Keratinocyte (primary cell): ENCODE measurements around the gene SHISA7. TPM values are rescaled to one million over a fixed set of nuclear protein-coding genes. Genes with fewer than 3 reads are reported as not detected.

ENCODE experiments used
- DNase-seq: peaks from one replicate; pipeline ENCODE4 v3.0.0-alpha.2; 2011; ENCODE audit warnings: low read depth, missing footprints, low spot score
- FAIRE-seq: peaks from 2 replicates; lab custom pipeline; 2011; peaks lifted over from hg19 to GRCh38; lab: Jason Lieb, UNC
- H2AFZ ChIP-seq: 2 replicates; pipeline ENCODE4 v1.6.0; 2012; ENCODE audit warnings: low read length, control low read depth, inconsistent platforms; ENCODE audit not compliant: control insufficient read depth
- H3K27ac ChIP-seq: 2 replicates; pipeline ENCODE4 v1.5.1; 2011; ENCODE audit warnings: low read length; ENCODE audit not compliant: control insufficient read depth, insufficient read depth
- H3K27me3 ChIP-seq: 3 replicates; pipeline ENCODE4 v1.6.0; 2011; ENCODE audit warnings: low read length; ENCODE audit not compliant: control insufficient read depth, insufficient read depth; ENCODE audit errors: extremely low read depth
- H3K36me3 ChIP-seq, 2 experiments: 2 replicates in 1 of 2; 3 replicates in 1 of 2; pipeline ENCODE4 v1.5.1; 2011; ENCODE audit warnings: low read length in 2 of 2, mild to moderate bottlenecking in 1 of 2; ENCODE audit not compliant: control insufficient read depth in 2 of 2, insufficient read depth in 2 of 2; ENCODE audit errors: extremely low read depth in 1 of 2
- H3K4me1 ChIP-seq: 3 replicates; pipeline ENCODE4 v1.5.1; 2011; ENCODE audit warnings: low read length; ENCODE audit not compliant: control insufficient read depth, insufficient read depth; ENCODE audit errors: extremely low read depth
- H3K4me2 ChIP-seq: 3 replicates; pipeline ENCODE4 v1.6.0; 2011; ENCODE audit warnings: low read depth, low read length; ENCODE audit not compliant: control insufficient read depth, insufficient read depth; ENCODE audit errors: extremely low read depth
- H3K4me3 ChIP-seq, 3 experiments: fragments of 200-600 bp in 1 of 3; sonication (generic) in 1 of 3; 2 replicates in 2 of 3; 3 replicates in 1 of 3; pipeline ENCODE4 v1.5.1; 2011 to 2016; ENCODE audit warnings: low read length in 3 of 3, mild to moderate bottlenecking in 3 of 3, control low read depth in 2 of 3, inconsistent platforms in 1 of 3, low read depth in 1 of 3, mixed read lengths in 1 of 3, mixed run types in 1 of 3, moderate library complexity in 1 of 3; ENCODE audit not compliant: control insufficient read depth in 2 of 3, insufficient read depth in 2 of 3; ENCODE audit errors: extremely low read depth in 1 of 3
- H3K79me2 ChIP-seq: 2 replicates; pipeline ENCODE4 v1.6.0; 2012; ENCODE audit warnings: low read length; ENCODE audit not compliant: control insufficient read depth, insufficient read depth
- H3K9ac ChIP-seq: 3 replicates; pipeline ENCODE4 v1.6.0; 2011; ENCODE audit warnings: low read length; ENCODE audit not compliant: control insufficient read depth, insufficient read depth; ENCODE audit errors: extremely low read depth
- H3K9me1 ChIP-seq: 3 replicates; pipeline ENCODE4 v1.6.0; 2011; ENCODE audit warnings: low read length; ENCODE audit not compliant: control insufficient read depth, insufficient read depth; ENCODE audit errors: extremely low read depth
- H3K9me3 ChIP-seq: 2 replicates; pipeline ENCODE4 v1.5.1; 2012; ENCODE audit warnings: low read depth, low read length; ENCODE audit not compliant: control insufficient read depth
- H4K20me1 ChIP-seq: 3 replicates; pipeline ENCODE4 v1.6.0; 2011; ENCODE audit warnings: low read length; ENCODE audit not compliant: control insufficient read depth, insufficient read depth; ENCODE audit errors: extremely low read depth
- EZH2 ChIP-seq: IDR thresholded peaks from one replicate; pipeline ENCODE4 v1.6.1; 2012; ENCODE audit warnings: inconsistent platforms, mild to moderate bottlenecking, low read length, moderate library complexity
- dilution Hi-C: fragments of 300-500 bp; cut with MboI; formaldehyde crosslinking; loops from one replicate; pipeline ENCODE4 v1.7.0; 2020; ENCODE audit warnings: low sequenced_read_pairs; ENCODE audit not compliant: extremely low pct_ligation_motif_present
- polyA plus RNA-seq, 5 experiments: library from polyadenylated mRNA; depleted of rRNA in 3 of 5; stranded (reverse) in 3 of 5; stranded (forward) in 1 of 5; unstranded in 1 of 5; fragments of >200 nt; gene quantifications; 1 replicate in 1 of 5; 2 replicates in 3 of 5; 3 replicates in 1 of 5; pipeline versions ENCODE4 v1.2.1 to v1.2.3, GENCODE V29; 2011 to 2012; ENCODE audit warnings: missing spikeins in 2 of 5, low read depth in 1 of 5, low replicate concordance in 1 of 5
- TF ChIP-seq, protein P1 (sequence below), 3 experiments: IDR thresholded peaks in 1 of 3; conservative IDR thresholded peaks in 1 of 3; optimal IDR thresholded peaks in 1 of 3; 2 replicates in 2 of 3; 3 replicates in 1 of 3; pipeline versions ENCODE3 to v1.5.1; 2011; ENCODE audit warnings: low read length in 3 of 3, mild to moderate bottlenecking in 3 of 3, moderate library complexity in 2 of 3, control low read depth in 1 of 3, inconsistent platforms in 1 of 3; ENCODE audit not compliant: insufficient read depth in 2 of 3; ENCODE audit errors: extremely low read depth in 1 of 3

The SHISA7 gene
- polyA plus RNA-seq, 1 donor (not counting 4 experiments of a cell fraction or from before 2014, with no cell fraction given) = not detected

DNA sequence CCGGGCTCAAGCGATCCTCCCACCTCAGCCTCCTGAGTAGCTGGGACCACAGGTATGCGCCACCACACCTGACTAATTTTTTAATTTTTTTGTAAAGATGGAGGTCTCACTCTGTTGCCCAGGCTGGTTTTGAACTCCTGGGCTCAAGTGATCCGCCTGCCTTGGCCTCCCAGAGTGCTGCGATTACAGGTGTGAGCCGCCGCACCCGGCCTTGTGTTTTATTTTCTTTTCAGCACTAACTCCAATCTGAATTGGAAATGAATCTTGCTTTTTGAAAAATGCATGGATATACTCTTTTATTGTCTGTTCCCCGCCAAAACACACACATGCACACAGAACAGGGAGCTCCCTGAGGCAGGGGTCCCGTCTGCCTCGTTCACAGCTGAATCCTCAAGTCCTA lies 19.6 kb upstream of the SHISA7 start:
- no peaks in the 10 kb centered on the region for H3K9me1 ChIP-seq
- H3K36me3 ChIP-seq = no peaks in the 10 kb centered on the region
- peaks cover 9% of the 10 kb centered on the region for H3K4me1 ChIP-seq
- FAIRE-seq (no peak), DNase-seq (no peak)
- H3K9ac ChIP-seq = no peak overlapping the region
- H3K4me3 ChIP-seq = no peak overlapping the region
- dilution Hi-C loops = no loop called here
- peak overlapping the region; percentile 96 for H3K4me2 ChIP-seq
- H3K9me3 ChIP-seq = no peaks in the 10 kb centered on the region
- H3K27ac ChIP-seq = no peak overlapping the region
- no peaks in the 10 kb centered on the region for H4K20me1 ChIP-seq
- no peaks in the 10 kb centered on the region for H3K79me2 ChIP-seq
- H2AFZ ChIP-seq = no peak overlapping the region
- no peak for TF ChIP-seq EZH2
- TF ChIP-seq, protein P1, sequence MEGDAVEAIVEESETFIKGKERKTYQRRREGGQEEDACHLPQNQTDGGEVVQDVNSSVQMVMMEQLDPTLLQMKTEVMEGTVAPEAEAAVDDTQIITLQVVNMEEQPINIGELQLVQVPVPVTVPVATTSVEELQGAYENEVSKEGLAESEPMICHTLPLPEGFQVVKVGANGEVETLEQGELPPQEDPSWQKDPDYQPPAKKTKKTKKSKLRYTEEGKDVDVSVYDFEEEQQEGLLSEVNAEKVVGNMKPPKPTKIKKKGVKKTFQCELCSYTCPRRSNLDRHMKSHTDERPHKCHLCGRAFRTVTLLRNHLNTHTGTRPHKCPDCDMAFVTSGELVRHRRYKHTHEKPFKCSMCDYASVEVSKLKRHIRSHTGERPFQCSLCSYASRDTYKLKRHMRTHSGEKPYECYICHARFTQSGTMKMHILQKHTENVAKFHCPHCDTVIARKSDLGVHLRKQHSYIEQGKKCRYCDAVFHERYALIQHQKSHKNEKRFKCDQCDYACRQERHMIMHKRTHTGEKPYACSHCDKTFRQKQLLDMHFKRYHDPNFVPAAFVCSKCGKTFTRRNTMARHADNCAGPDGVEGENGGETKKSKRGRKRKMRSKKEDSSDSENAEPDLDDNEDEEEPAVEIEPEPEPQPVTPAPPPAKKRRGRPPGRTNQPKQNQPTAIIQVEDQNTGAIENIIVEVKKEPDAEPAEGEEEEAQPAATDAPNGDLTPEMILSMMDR (optimal IDR thresholded peaks at IDR 0.05 in 1 of 3, IDR thresholded peaks at IDR 0.05 in 1 of 3, conservative IDR thresholded peaks at IDR 0.05 in 1 of 3; ENCODE audit: extremely low read depth in 1 of 3, insufficient read depth in 2 of 3, low read length in 3 of 3) = no peak
- no peaks in the 10 kb centered on the region for H3K27me3 ChIP-seq

DNA sequence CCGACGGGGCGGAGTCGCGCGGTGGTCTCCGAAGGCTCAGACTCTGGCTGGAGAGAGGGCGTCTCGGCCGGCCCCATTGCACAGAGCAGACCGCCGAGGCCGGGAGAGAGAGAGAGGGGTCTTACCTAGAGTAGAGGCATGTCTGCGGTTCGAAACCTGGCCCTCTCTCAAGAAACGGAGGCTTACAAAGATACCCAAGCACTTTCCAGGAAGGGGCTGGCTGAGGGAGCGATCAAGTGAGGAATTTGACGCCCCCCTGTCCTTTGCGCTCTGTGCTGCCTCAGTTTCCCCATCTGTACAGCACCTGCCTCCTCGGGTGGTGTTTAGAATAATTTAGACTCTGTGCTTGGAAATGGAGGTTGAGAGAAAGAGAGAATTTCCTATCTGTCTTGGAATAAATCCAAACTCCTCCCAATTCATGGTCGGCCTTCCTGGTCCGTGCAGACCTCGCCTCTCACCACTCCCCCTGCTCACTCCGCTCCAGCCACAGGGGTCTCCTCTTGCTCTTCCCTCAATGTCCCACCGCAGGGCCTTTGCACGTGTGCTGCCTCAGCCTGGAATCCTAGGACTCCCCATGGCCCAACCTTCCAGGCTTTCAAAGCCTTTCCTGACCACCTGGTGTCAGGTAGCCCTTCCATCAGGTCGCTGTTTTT lies 19.0 kb upstream of the SHISA7 start:
- TF ChIP-seq, protein P1 (optimal IDR thresholded peaks at IDR 0.05 in 1 of 3, IDR thresholded peaks at IDR 0.05 in 1 of 3, conservative IDR thresholded peaks at IDR 0.05 in 1 of 3; ENCODE audit: extremely low read depth in 1 of 3, insufficient read depth in 2 of 3, low read length in 3 of 3) = no peak
- no peak for TF ChIP-seq EZH2
- Histone ChIP-seq H2AFZ (peak overlapping the region; percentile 95), H3K79me2 (no peaks in the 10 kb centered on the region), H3K4me1 (peaks cover 9% of the 10 kb centered on the region), H3K27ac (peak overlapping the region; percentile 71), H4K20me1 (no peaks in the 10 kb centered on the region), H3K9me1 (no peaks in the 10 kb centered on the region), H3K9me3 (no peaks in the 10 kb centered on the region), H3K4me2 (peak overlapping the region; percentile 96), H3K36me3 (no peaks in the 10 kb centered on the region), H3K27me3 (no peaks in the 10 kb centered on the region), H3K9ac (peak overlapping the region; percentile 88), H3K4me3 (peak overlapping the region; percentile 75 to 92 (median 78))
- DNase-seq (no peak), FAIRE-seq (no peak)
- dilution Hi-C loops = no loop called here
